Myocyte (in vitro differentiated cells): ENCODE measurements around the gene TNNT2. TPM values are rescaled to one million over a fixed set of nuclear protein-coding genes. Genes with fewer than 3 reads are reported as not detected.

Source experiments
- DNase-seq: peaks from one replicate; pipeline ENCODE4 v3.0.0-alpha.2; 2012; ENCODE audit warnings: low read depth
- total RNA-seq: library from RNA; depleted of rRNA; stranded (reverse); fragments of >200 nt; gene quantifications from 2 replicates; pipeline ENCODE4 v1.2.3, GENCODE V29; 2014

Gene TNNT2
- total RNA-seq, 1 donor from 2014 or later = 3,022 TPM

GRCh38 chr1:201318504-201319340, 58.8 kb downstream of the TNNT2 start:
- peak; percentile 58 for DNase-seq

DNA sequence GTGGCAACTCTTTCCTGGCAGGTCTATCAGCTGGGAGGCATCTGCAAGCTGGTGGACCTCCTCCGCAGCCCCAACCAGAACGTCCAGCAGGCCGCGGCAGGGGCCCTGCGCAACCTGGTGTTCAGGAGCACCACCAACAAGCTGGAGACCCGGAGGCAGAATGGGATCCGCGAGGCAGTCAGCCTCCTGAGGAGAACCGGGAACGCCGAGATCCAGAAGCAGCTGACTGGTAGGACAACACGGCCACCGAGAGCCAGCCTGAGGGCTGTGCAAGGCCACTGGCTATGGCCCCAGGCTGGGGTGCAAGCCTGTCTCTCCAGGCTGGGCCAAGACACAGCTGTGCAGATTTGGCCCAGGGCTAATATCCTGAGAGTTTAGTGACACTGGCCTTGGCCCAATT, 59.9 kb downstream of the TNNT2 start:
- no peak for DNase-seq

- no peak for DNase-seq
Observed at GRCh38 chr1:201316556-201316955, 60.9 kb downstream of the TNNT2 start.

DNA sequence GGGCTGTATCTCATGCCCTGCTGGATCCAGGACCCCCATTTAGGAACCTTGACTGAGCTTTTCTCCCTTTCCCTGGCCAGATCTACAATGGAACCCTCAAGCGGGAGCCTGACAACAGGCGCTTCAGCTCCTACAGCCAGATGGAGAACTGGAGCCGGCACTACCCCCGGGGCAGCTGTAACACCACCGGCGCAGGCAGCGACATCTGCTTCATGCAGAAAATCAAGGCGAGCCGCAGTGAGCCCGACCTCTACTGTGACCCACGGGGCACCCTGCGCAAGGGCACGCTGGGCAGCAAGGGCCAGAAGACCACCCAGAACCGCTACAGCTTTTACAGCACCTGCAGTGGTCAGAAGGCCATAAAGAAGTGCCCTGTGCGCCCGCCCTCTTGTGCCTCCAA, 64.4 kb downstream of the TNNT2 start:
- no peak for DNase-seq

GRCh38 chr1:201312298-201312697, 65.2 kb downstream of the TNNT2 start:
- DNase-seq = no peak

DNA sequence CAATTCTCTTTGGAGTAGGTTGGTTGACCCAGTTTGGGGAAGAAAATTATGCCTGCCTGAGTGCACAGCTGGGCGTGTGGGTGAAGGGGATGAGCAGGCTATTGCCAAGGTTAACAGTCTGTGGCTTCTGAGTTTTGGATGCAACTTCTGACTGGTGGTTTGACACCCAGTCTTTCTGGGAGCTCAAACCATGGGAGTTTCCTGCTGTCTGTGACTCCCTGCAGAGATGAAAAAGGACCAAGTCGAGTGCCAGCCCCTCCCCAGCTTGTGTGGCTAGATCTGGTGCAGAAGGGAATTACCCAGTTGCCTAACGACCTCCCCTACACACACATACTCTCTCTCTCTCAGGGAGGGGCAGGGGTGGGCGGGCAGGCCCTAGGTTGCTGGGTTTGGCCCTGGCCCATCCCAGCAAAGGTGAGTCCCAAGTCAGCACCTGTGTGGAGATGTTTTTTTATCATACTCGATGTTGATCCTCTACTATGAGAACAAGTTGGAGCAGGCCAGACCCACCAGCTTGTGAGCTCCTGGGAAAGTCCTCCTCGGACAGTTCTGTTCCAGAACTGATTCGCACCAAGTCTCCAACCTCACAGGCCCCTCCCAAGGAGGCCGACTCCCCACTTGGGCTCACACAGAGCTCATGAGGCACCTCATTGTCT, 66.0 kb downstream of the TNNT2 start:
- peak; percentile 58 for DNase-seq

GRCh38 chr1:201310986-201311355, 66.5 kb downstream of the TNNT2 start:
- no peak for DNase-seq

DNA sequence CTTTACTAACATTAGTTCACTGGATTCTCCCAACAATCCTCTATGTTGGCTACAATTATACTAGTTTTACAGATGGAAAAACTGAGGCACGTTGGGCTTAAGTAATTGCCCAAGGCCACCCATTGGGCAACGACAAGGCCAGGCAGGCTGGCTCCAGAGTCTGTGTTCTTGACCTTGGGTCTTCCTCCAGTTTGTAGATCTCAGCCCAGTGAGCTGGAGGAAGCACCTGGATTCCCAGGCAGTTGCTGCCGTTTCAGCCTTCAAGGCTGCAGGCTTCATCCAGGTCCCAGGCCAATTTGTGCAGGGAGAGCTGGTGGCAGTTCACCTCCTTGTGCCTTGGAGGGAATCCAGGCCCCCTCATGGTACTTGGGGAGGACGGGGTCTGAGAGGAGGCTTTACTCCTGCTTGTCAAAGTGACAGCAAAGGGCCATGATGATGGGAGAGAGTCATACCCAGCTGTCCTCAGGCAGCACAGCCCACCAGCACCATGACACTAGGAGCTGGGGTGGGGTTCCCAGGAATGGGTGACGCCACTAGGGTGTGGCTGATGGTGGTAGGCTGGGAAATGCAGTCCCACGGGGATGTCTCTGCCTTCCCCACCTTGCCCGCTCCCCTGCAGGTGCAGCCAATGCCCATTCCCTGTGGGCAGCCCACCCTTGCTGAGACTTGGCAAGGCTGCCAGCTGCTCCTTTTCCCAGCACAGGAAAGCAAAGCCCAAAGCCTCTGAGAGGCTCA, 67.1 kb downstream of the TNNT2 start:
- DNase-seq = peak; percentile 38

DNA sequence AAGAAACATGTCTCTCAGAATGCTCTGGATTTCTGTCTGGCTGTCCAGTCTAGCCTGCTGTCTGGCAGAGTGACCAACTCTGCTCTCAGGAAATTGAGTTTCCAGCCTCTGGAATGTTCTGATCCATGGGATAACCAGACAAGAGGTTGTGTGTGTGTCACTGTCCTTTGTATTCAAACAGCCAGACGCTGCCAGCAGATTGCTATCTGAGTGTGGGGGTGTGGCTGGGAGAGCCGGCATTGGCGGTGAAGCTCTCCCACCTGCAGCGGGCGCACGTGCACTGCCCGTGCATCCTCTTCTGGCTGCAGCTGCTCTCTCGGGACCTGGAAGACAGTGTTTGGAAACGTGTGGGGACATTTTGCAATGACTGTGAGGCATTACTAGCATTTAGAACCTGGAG, 68.1 kb downstream of the TNNT2 start:
- DNase-seq = peak; percentile 51

Other genes starting within 250 kb of the TNNT2 start
- gene TMEM9, start 223.2 kb downstream of the TNNT2 start, total RNA-seq = 86.5 and 88.2 TPM in 2 replicates
- gene IGFN1, start 186.9 kb downstream of the TNNT2 start, total RNA-seq = 0.26 and 0.29 TPM in 2 replicates
- 0.05 and 0.13 TPM in 2 replicates for gene PKP1, start 94.2 kb downstream of the TNNT2 start, total RNA-seq
- gene LAD1, start 21.6 kb upstream of the TNNT2 start, total RNA-seq = 22.3 and 27.0 TPM in 2 replicates
- gene TNNI1, start 44.0 kb upstream of the TNNT2 start, total RNA-seq = 9,118 and 11,163 TPM in 2 replicates
- 267 and 319 TPM in 2 replicates for gene PHLDA3, start 91.5 kb upstream of the TNNT2 start, total RNA-seq
- 184 and 198 TPM in 2 replicates for gene CSRP1, start 129.4 kb upstream of the TNNT2 start, total RNA-seq
- 30.5 and 43.3 TPM in 2 replicates for gene NAV1, start 161.4 kb upstream of the TNNT2 start, total RNA-seq